Stimulated activated CD8-positive, alpha-beta memory T cell treated with anti-CD3 and anti-CD28 coated beads, Interleukin-4, amount 100 ng/mL, for 24 hours (primary cell): Measurements from ENCODE around the gene ZNHIT3.
"Not testable (repeated sequence)": the region's sequence is repeated elsewhere in the genome, so short reads cannot be mapped to it uniquely, and the experiment has no call there.

Source experiments
- DNase-seq: peaks from one replicate; pipeline ENCODE4 v3.0.0-alpha.2; 2020; ENCODE audit warnings: low read depth

Gene ZNHIT3

GRCh38 chr17:36484021-36484420 is 2.5 kb upstream of the ZNHIT3 start:
- DNase-seq, result not testable (repeated sequence)

GRCh38 chr17:36485027-36485426 is 1.5 kb upstream of the ZNHIT3 start:
- no peak for DNase-seq

- no peak for DNase-seq
These were observed 677 bp upstream of the ZNHIT3 start for GRCh38 chr17:36485805-36486203.

GRCh38 chr17:36493956-36494355 is 7.5 kb downstream of the ZNHIT3 start:
- no peak for DNase-seq

- DNase-seq, result no peak
These were observed 8.2 kb downstream of the ZNHIT3 start for GRCh38 chr17:36494674-36495073.

- no peak for DNase-seq
These were observed 8.6 kb downstream of the ZNHIT3 start for GRCh38 chr17:36495076-36495578.

GRCh38 chr17:36496018-36496789 is 9.7 kb downstream of the ZNHIT3 start:
- no peak for DNase-seq

GRCh38 chr17:36498155-36498554 is 11.7 kb downstream of the ZNHIT3 start:
- DNase-seq, result no peak

GRCh38 chr17:36498560-36499300 is 12.2 kb downstream of the ZNHIT3 start:
- DNase-seq, result no peak

GRCh38 chr17:36500745-36501225 is 14.3 kb downstream of the ZNHIT3 start:
- DNase-seq, result no peak

GRCh38 chr17:36501351-36501750 is 14.9 kb downstream of the ZNHIT3 start:
- no peak for DNase-seq

GRCh38 chr17:36501963-36502362 is 15.5 kb downstream of the ZNHIT3 start:
- DNase-seq, result no peak

GRCh38 chr17:36503456-36504155 is 17.1 kb downstream of the ZNHIT3 start:
- no peak for DNase-seq

GRCh38 chr17:36504156-36504545 is 17.7 kb downstream of the ZNHIT3 start:
- no peak for DNase-seq

GRCh38 chr17:36505171-36505570 is 18.7 kb downstream of the ZNHIT3 start:
- DNase-seq, result no peak

GRCh38 chr17:36506249-36506826 is 19.9 kb downstream of the ZNHIT3 start:
- DNase-seq, result no peak

GRCh38 chr17:36506831-36507230 is 20.4 kb downstream of the ZNHIT3 start:
- no peak for DNase-seq

- no peak for DNase-seq
These were observed 20.8 kb downstream of the ZNHIT3 start for GRCh38 chr17:36507266-36507665.

GRCh38 chr17:36508439-36508838 is 22.0 kb downstream of the ZNHIT3 start:
- not testable (repeated sequence) for DNase-seq

GRCh38 chr17:36509272-36509985 is 22.9 kb downstream of the ZNHIT3 start:
- DNase-seq, result no peak

GRCh38 chr17:36510636-36511035 is 24.2 kb downstream of the ZNHIT3 start:
- DNase-seq, result no peak
